Measurements from ENCODE around the gene SYCN. TPM values are rescaled to one million over a fixed set of nuclear protein-coding genes. Genes with fewer than 3 reads are reported as not detected.

The SYCN gene
- total and polyA plus RNA-seq, 12 donors = 0.55 TPM; not detected in 11

DNA sequence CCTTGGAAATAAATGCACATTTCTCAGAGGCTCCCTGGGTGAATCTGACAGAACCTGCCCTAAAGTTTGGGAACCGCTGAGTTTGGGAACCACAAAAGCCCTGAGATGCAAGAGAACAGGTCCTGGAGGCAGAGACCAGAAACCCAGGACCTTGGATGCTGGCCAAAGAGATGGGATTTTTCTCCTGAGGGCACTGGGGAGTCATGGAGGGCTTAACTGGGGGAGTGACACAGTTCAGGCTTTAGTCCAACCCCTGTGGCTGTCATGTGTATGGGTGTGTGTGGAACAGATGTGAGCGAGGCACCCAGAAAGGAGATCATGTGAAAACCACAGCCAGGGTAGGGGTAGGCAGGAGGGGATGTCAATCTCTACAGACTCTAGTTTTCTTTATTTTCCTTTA lies 11.2 kb downstream of the SYCN start:
- Histone ChIP-seq H3K4me1 (peaks cover 0 to 5% (median 0%) of the 10 kb centered on the region in 9 donors), H3K27me3 (peaks cover 11 to 88% (median 66%) of the 10 kb centered on the region in 7 donors), H3K4me3 (no peak overlapping the region), H3K9me3 (no peaks in the 10 kb centered on the region), H3K36me3 (no peaks in the 10 kb centered on the region), H3K27ac (no peak overlapping the region)
- ATAC-seq (no peak), DNase-seq (no peak)
- intact Hi-C loops (cut with DNase I) = loop anchor here in 3 of 10 donors (10.0 kb wide), 2 partner anchors 78 to 132 kb away; partner anchors contain the start of gene LRFN1 (in 2 of the 3)
- WGBS, 2 donors = 78 to 85% methylated on average over 2 of the region's 2 CpGs
- TF ChIP-seq, protein P1, sequence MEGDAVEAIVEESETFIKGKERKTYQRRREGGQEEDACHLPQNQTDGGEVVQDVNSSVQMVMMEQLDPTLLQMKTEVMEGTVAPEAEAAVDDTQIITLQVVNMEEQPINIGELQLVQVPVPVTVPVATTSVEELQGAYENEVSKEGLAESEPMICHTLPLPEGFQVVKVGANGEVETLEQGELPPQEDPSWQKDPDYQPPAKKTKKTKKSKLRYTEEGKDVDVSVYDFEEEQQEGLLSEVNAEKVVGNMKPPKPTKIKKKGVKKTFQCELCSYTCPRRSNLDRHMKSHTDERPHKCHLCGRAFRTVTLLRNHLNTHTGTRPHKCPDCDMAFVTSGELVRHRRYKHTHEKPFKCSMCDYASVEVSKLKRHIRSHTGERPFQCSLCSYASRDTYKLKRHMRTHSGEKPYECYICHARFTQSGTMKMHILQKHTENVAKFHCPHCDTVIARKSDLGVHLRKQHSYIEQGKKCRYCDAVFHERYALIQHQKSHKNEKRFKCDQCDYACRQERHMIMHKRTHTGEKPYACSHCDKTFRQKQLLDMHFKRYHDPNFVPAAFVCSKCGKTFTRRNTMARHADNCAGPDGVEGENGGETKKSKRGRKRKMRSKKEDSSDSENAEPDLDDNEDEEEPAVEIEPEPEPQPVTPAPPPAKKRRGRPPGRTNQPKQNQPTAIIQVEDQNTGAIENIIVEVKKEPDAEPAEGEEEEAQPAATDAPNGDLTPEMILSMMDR (IDR thresholded peaks at IDR 0.05) = no peak

DNA sequence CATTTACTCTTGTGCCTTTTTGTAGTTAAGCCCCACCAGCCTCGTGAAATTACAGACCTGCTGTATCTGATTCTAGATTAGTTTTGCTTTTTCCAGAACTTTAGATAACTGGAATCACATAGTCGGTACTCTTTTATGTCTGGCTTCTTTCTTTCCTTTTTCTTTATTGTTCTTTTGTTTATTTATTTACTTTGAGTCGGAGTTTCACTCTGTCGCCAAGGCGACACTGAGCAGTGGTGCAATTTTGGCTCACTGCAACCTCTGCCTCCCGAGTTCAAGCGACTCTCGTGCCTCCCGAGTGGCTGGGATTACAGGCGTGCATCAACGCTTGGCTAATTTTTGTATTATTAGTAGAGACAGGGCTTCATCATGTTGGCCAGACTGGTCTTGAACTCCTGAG lies 13.3 kb downstream of the SYCN start:
- 48 to 51% methylated on average over 11 of the region's 11 CpGs for WGBS, 2 donors
- no peak for DNase-seq
- no peaks in the 10 kb centered on the region for H3K4me1 ChIP-seq
- TF ChIP-seq, protein P1 (IDR thresholded peaks at IDR 0.05) = no peak
- no peaks in the 10 kb centered on the region for H3K9me3 ChIP-seq
- no peaks in the 10 kb centered on the region for H3K36me3 ChIP-seq
- no peak overlapping the region for H3K4me3 ChIP-seq
- intact Hi-C loops (cut with DNase I) = loop anchor here in 3 of 10 donors (10.0 kb wide), 2 partner anchors 76 to 134 kb away; partner anchors contain the start of gene LRFN1 (in 2 of the 3)
- H3K27ac ChIP-seq = no peak overlapping the region
- peaks cover 0 to 76% (median 50%) of the 10 kb centered on the region in 7 donors for H3K27me3 ChIP-seq
- ATAC-seq = no peak

DNA sequence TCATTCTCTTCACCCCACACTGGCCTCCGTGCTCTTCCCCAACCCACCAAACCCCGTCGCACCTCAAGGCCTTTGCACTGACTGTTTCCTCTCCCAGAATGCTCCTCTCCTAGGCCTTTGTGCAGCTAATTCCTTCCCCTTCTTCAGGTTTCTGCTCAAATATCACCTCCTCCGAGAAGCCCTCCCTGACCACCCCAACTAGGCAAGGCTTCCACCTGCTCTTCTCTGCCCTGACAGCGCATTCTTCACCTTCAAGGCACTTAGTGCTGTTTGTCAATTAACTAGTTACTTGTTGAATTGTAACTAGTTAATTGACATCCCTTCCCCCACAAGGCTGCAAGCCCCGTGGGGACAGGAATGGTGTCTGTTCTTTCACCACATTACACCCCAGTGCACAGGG lies 15.1 kb downstream of the SYCN start:
- H3K9me3 ChIP-seq = no peaks in the 10 kb centered on the region
- peaks cover 0 to 60% (median 32%) of the 10 kb centered on the region in 7 donors for H3K27me3 ChIP-seq
- intact Hi-C loops (cut with DNase I) = loop anchor here in 7 of 10 donors (5.0 to 10.0 kb wide), 2 partner anchors 67 to 136 kb away; partner anchors contain the start of gene LRFN1 (in 1 of the 7)
- no peak overlapping the region for H3K4me3 ChIP-seq
- H3K4me1 ChIP-seq = no peaks in the 10 kb centered on the region
- DNase-seq = no peak
- H3K27ac ChIP-seq = no peak overlapping the region
- TF ChIP-seq, protein P1 (IDR thresholded peaks at IDR 0.05) = no peak
- whole genome bisulfite sequencing, 2 donors = 68 to 73% methylated on average over 6 of the region's 6 CpGs
- no peaks in the 10 kb centered on the region for H3K36me3 ChIP-seq
- no peak for ATAC-seq

DNA sequence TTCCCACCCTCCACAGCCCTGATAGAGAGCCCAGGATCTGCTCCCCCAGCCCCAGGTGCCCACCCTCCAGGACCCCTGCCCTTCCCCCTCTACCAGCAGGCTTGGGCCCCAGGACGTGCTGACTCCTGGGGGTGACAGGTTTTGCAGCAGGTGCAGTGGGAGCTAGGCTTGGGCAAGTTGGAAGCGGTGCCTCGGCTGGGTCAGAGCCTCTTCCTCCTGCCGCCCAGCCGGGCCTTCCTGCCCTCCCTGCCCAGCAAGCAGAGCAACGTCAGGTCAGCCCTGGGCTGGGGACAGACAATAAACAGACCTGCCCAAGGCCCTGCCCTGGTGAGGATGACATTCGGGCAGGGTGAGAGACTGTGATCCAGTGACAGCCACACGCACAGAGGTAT lies 16.5 kb downstream of the SYCN start:
- H3K27ac ChIP-seq = no peak overlapping the region
- TF ChIP-seq, protein P1 (IDR thresholded peaks at IDR 0.05) = peak in 2 of 9 donors; percentile 14 to 18
- no peak overlapping the region for H3K4me3 ChIP-seq
- H3K36me3 ChIP-seq = no peaks in the 10 kb centered on the region
- intact Hi-C loops (cut with DNase I) = loop anchor here in 9 of 10 donors (1.0 to 10.0 kb wide), 4 partner anchors 65 to 137 kb away; partner anchors contain the start of gene LRFN1 (in 1 of the 9)
- no peaks in the 10 kb centered on the region for H3K9me3 ChIP-seq
- 23 to 27% methylated on average over 8 of the region's 8 CpGs for WGBS, 2 donors
- peaks cover 0 to 47% (median 22%) of the 10 kb centered on the region in 7 donors for H3K27me3 ChIP-seq
- ATAC-seq (peak in 6 of 8 donors; percentile 20 to 65 (median 50)), DNase-seq (no peak)
- no peaks in the 10 kb centered on the region for H3K4me1 ChIP-seq
